ENCODE results near the gene KRTAP12-1. TPM values are rescaled to one million over a fixed set of nuclear protein-coding genes. Genes with fewer than 3 reads are reported as not detected.
A peak's percentile ranks its signal among the peaks of the same experiment; 100 is the strongest.

KRTAP12-1 gene
- total RNA-seq, 1 donor from 2014 or later: not detected

DNA sequence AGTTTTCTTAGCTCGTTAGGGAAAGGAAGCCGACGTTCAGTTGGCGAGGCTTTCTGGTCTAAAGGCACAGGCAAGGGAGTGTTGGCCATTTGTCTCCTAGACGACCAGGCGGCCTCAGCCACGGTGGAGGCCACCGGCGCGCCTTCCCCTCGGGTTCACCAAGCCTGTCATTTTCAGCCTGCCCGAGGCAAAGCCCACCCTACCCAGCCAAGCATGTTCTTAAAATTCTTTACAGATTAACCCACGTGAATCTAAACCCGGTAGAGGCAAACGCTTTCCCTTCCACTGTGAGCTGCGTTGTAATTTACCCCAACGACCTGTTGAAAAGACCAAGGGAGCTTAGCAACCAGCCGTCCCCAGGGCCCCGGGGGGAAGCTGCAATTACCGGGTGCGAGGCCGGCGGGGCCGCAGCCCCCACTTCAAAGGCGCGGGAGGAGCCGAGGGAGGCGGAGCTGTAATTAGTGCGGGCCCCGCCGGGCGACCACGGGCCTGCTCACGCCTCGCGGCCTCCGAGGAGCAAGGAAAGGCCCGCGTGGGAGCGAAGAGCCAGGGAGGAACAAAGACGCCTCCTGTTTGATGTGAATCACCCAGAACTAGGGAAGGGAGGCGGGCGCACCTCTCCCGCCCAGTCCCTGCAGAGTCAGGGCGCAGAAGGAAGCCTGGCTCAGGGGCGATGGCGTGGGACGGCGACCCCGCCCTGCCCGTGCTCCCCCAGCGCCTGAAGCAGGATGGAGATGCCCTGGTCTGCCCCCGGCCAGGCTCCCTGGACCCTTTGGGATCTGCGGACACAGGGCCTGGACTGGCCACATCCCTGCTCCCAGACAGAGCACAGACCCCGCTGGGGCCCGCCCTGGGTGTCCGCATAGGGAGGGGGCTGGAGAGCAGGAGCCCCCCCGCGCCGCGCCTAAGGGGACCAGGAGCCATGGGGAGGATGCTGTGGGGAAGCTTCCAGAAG is 41.5 kb upstream of the KRTAP12-1 start:
- peak overlapping the region; percentile 91 for H3K27ac Mint-ChIP-seq (ENCODE audit: unreplicated experiment)
- H3K4me1 Mint-ChIP-seq: peaks cover 12% of the 10 kb centered on the region
- H3K27me3 Mint-ChIP-seq (ENCODE audit: low read depth): peaks cover 35% of the 10 kb centered on the region
- TF ChIP-seq, protein P1, sequence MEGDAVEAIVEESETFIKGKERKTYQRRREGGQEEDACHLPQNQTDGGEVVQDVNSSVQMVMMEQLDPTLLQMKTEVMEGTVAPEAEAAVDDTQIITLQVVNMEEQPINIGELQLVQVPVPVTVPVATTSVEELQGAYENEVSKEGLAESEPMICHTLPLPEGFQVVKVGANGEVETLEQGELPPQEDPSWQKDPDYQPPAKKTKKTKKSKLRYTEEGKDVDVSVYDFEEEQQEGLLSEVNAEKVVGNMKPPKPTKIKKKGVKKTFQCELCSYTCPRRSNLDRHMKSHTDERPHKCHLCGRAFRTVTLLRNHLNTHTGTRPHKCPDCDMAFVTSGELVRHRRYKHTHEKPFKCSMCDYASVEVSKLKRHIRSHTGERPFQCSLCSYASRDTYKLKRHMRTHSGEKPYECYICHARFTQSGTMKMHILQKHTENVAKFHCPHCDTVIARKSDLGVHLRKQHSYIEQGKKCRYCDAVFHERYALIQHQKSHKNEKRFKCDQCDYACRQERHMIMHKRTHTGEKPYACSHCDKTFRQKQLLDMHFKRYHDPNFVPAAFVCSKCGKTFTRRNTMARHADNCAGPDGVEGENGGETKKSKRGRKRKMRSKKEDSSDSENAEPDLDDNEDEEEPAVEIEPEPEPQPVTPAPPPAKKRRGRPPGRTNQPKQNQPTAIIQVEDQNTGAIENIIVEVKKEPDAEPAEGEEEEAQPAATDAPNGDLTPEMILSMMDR (conservative IDR thresholded peaks at IDR 0.05): no peak
- no peak for DNase-seq (ENCODE audit: low read depth, low spot score)
- H3K9me3 Mint-ChIP-seq: no peaks in the 10 kb centered on the region
- peak overlapping the region; percentile 70 for H3K4me3 Mint-ChIP-seq
- no peaks in the 10 kb centered on the region for H3K36me3 Mint-ChIP-seq (ENCODE audit: low read depth)

- H3K4me1 Mint-ChIP-seq: peaks cover 16% of the 10 kb centered on the region
- no peaks in the 10 kb centered on the region for H3K36me3 Mint-ChIP-seq (ENCODE audit: low read depth)
- H3K4me3 Mint-ChIP-seq: no peak overlapping the region
- no peaks in the 10 kb centered on the region for H3K9me3 Mint-ChIP-seq
- TF ChIP-seq, protein P1 (conservative IDR thresholded peaks at IDR 0.05): no peak
- peaks cover 42% of the 10 kb centered on the region for H3K27me3 Mint-ChIP-seq (ENCODE audit: low read depth)
- no peak overlapping the region for H3K27ac Mint-ChIP-seq (ENCODE audit: unreplicated experiment)
- no peak for DNase-seq (ENCODE audit: low read depth, low spot score)
Measured at GRCh38 chr21:44722731-44723130, 40.8 kb upstream of the KRTAP12-1 start.

DNA sequence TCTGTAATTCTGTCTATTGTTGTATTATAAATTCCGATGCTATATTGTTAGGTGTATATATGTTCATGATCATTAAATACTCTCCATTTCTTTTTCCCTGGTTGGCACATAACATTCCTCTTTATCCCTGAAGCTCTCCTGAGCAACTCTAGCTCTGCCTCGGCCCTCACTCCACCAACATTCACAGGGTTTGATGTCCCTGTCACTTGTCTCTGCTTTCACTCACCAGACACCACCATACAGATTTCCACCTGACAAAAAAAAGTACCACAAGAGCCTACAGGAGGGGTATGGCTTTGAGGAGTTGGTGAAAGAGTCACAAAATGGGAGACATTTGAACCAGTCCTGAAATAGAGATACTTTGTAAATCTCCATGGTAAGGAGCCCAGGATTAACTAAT is 38.2 kb upstream of the KRTAP12-1 start:
- H3K27me3 Mint-ChIP-seq (ENCODE audit: low read depth): peaks cover 53% of the 10 kb centered on the region
- no peak overlapping the region for H3K27ac Mint-ChIP-seq (ENCODE audit: unreplicated experiment)
- H3K4me1 Mint-ChIP-seq: peaks cover 16% of the 10 kb centered on the region
- no peak for DNase-seq (ENCODE audit: low read depth, low spot score)
- TF ChIP-seq, protein P1 (conservative IDR thresholded peaks at IDR 0.05): no peak
- no peaks in the 10 kb centered on the region for H3K36me3 Mint-ChIP-seq (ENCODE audit: low read depth)
- H3K4me3 Mint-ChIP-seq: no peak overlapping the region
- no peaks in the 10 kb centered on the region for H3K9me3 Mint-ChIP-seq

DNA sequence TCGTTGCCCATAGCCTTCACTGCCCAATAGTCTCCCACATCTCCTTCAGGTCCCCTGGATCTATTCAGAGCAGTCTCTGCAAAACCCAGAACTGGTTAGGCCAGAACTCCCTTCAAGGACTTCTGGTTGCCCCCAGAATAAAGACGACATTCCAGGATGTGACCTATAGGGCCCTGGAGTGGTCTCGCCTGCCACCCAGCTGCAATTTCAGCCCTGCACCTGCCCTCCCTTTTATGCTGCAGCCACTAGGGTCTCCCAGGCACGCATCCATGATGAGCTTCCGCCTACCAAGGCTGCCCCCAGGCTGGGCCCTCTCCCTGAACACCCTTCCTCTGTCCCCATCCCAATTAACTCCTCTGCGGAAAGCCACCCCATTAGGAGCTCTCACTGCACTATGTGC is 36.6 kb upstream of the KRTAP12-1 start:
- no peaks in the 10 kb centered on the region for H3K36me3 Mint-ChIP-seq (ENCODE audit: low read depth)
- H3K27ac Mint-ChIP-seq (ENCODE audit: unreplicated experiment): no peak overlapping the region
- peaks cover 66% of the 10 kb centered on the region for H3K27me3 Mint-ChIP-seq (ENCODE audit: low read depth)
- peaks cover 21% of the 10 kb centered on the region for H3K4me1 Mint-ChIP-seq
- H3K4me3 Mint-ChIP-seq: no peak overlapping the region
- DNase-seq (ENCODE audit: low read depth, low spot score): no peak
- TF ChIP-seq, protein P1 (conservative IDR thresholded peaks at IDR 0.05): no peak
- no peaks in the 10 kb centered on the region for H3K9me3 Mint-ChIP-seq

DNA sequence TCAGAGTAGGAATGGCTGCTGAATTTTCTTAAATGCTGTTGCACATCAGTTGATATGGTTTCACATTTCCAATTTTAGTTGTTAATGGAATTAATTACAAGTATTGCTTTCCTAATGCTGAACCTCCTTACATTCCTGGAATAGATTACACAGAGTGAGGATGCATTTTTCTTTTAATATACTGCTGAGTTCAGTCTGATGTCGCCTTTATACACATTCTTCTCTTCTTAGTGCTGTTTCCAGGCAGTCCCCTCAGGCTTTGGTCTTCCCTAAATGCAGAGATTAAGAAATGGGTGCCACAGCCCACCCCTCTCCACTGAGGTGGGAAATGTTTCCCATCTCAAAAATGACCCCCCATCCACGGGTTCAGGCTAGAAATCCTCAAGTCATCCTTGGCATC is 36.1 kb upstream of the KRTAP12-1 start:
- H3K9me3 Mint-ChIP-seq: no peaks in the 10 kb centered on the region
- TF ChIP-seq, protein P1 (conservative IDR thresholded peaks at IDR 0.05): no peak
- H3K4me1 Mint-ChIP-seq: peaks cover 19% of the 10 kb centered on the region
- no peak for DNase-seq (ENCODE audit: low read depth, low spot score)
- H3K4me3 Mint-ChIP-seq: no peak overlapping the region
- H3K27me3 Mint-ChIP-seq (ENCODE audit: low read depth): peaks cover 67% of the 10 kb centered on the region
- no peaks in the 10 kb centered on the region for H3K36me3 Mint-ChIP-seq (ENCODE audit: low read depth)
- H3K27ac Mint-ChIP-seq (ENCODE audit: unreplicated experiment): no peak overlapping the region
